K562 (cell line): ENCODE results near the gene ABCA10. TPM values are rescaled to one million over a fixed set of nuclear protein-coding genes. Genes with fewer than 3 reads are reported as not detected.
"Not testable (repeated sequence)": the region's sequence is repeated elsewhere in the genome, so short reads cannot be mapped to it uniquely, and the experiment has no call there.

Experiments used
- ATAC-seq: fragments of 200-7000 bp; cut with Tn5 transposase; 3 replicates; pipeline ENCODE4 v1.9.1; 2020; ENCODE audit warnings: moderate library complexity
- BruUV-seq: library from RNA; stranded (reverse); fragments of 400-500 nt; replicated peaks from 2 replicates; lab custom pipeline; 2021; lab: Mats Ljungman, UMichigan
- CTCF ChIA-PET: fragments of 300-600 bp; formaldehyde crosslinking; extraction: SDS; loops from one replicate; lab custom pipeline; 2021; ENCODE audit warnings: low intra/inter-chr PET ratio; lab: Yijun Ruan, JAX
- POLR2A ChIA-PET: fragments of 300-600, 350-650 bp; sonication (Branson Sonifier 250); formaldehyde crosslinking; extraction: SDS; loops from one replicate; lab custom pipeline; 2021; ENCODE audit warnings: antibody characterized with exemption, inconsistent platforms; lab: Yijun Ruan, JAX
- DNase-seq, 4 experiments: peaks; one replicate each; pipeline versions ENCODE4 v3.0.0 to v3.0.0-alpha.2; 2011 to 2018; ENCODE audit warnings: low spot score in 3 of 4, mixed read lengths in 3 of 4; ENCODE audit errors: extremely low read depth in 1 of 4
- FAIRE-seq: peaks from 2 replicates; lab custom pipeline; 2011; peaks lifted over from hg19 to GRCh38; lab: Jason Lieb, UNC
- H2AFZ ChIP-seq: 2 replicates; pipeline ENCODE4 v1.6.0; 2011; ENCODE audit warnings: low read depth, low read length, control low read depth, inconsistent platforms
- H3K27ac ChIP-seq: fragments of 200-600 bp; 3 replicates; pipeline ENCODE4 v1.8.0; 2011; ENCODE audit warnings: low read depth, mild to moderate bottlenecking, control low read depth, inconsistent platforms, low read length, moderate library complexity, mixed read lengths; ENCODE audit errors: extremely low read depth
- H3K27me3 ChIP-seq, 2 experiments: fragments of 300-600 bp in 1 of 2; 2 replicates in 1 of 2; 3 replicates in 1 of 2; pipeline versions ENCODE4 v1.6.0 to v1.8.0; 2011; ENCODE audit warnings: inconsistent platforms in 2 of 2, low read length in 2 of 2, mild to moderate bottlenecking in 1 of 2, mixed read lengths in 1 of 2, moderate library complexity in 1 of 2; ENCODE audit not compliant: control insufficient read depth in 2 of 2, insufficient read depth in 2 of 2
- H3K36me3 ChIP-seq: fragments of 300-600 bp; 3 replicates; pipeline ENCODE4 v1.8.0; 2011; ENCODE audit warnings: mild to moderate bottlenecking, low read length, inconsistent platforms; ENCODE audit not compliant: control insufficient read depth, insufficient read depth
- H3K4me1 ChIP-seq, 2 experiments: fragments of 200-600 bp in 1 of 2; replicated peaks in 1 of 2; 2 replicates in 1 of 2; 3 replicates in 1 of 2; pipeline versions ENCODE4 v1.5.1 to v1.8.0; 2011; ENCODE audit warnings: inconsistent platforms in 2 of 2, low read length in 2 of 2, mild to moderate bottlenecking in 1 of 2, mixed read lengths in 1 of 2, moderate library complexity in 1 of 2; ENCODE audit not compliant: control insufficient read depth in 2 of 2, insufficient read depth in 2 of 2
- H3K4me2 ChIP-seq: 2 replicates; pipeline ENCODE4 v1.6.1; 2011; ENCODE audit warnings: low read length, control low read depth, inconsistent platforms, mixed read lengths; ENCODE audit not compliant: insufficient read depth
- H3K4me3 ChIP-seq: fragments of 200-600 bp; sonication (generic), shearing (Covaris generic); 2 replicates; pipeline ENCODE4 v1.5.1; 2016; ENCODE audit warnings: control low read depth, inconsistent platforms
- H3K79me2 ChIP-seq: fragments of 200-600 bp; 3 replicates; pipeline ENCODE4 v1.8.0; 2011; ENCODE audit warnings: low read length, inconsistent platforms; ENCODE audit not compliant: control insufficient read depth, insufficient read depth
- H3K9ac ChIP-seq, 2 experiments: 2 replicates each; pipeline versions ENCODE4 v1.6.0 to v1.6.1; 2011; ENCODE audit warnings: low read depth in 2 of 2, low read length in 2 of 2, control low read depth in 1 of 2, inconsistent platforms in 1 of 2, mild to moderate bottlenecking in 1 of 2, mixed read lengths in 1 of 2; ENCODE audit not compliant: insufficient read depth in 1 of 2
- H3K9me1 ChIP-seq: one replicate; pipeline ENCODE4 v1.6.0; 2011; ENCODE audit warnings: inconsistent platforms, mild to moderate bottlenecking, low read length, moderate library complexity; ENCODE audit not compliant: control insufficient read depth, insufficient read depth
- H3K9me3 ChIP-seq: replicated peaks from 2 replicates; pipeline ENCODE4 v1.5.1; 2011; ENCODE audit warnings: low read depth, low read length, inconsistent platforms; ENCODE audit not compliant: control insufficient read depth, insufficient read depth
- H4K20me1 ChIP-seq: replicated peaks from 2 replicates; pipeline ENCODE4 v1.6.1; 2011; ENCODE audit warnings: low read length, inconsistent platforms, mixed read lengths; ENCODE audit not compliant: control insufficient read depth, insufficient read depth
- EHMT2 ChIP-seq: fragments of 450-650 bp; IDR thresholded peaks from 2 replicates; pipeline ENCODE4 v1.6.1; 2018; ENCODE audit warnings: antibody characterized with exemption
- NCOR1 ChIP-seq: fragments of 450-650 bp; IDR thresholded peaks from 2 replicates; pipeline ENCODE4 v1.6.1; 2016; ENCODE audit warnings: mild to moderate bottlenecking, moderate library complexity
- PHB ChIP-seq: fragments of 250-450 bp; sonication (Bioruptor Pico); IDR thresholded peaks from 2 replicates; pipeline ENCODE4 v1.5.0; 2021
- TGIF2 ChIP-seq: sonication (generic); formaldehyde crosslinking; IDR thresholded peaks from 2 replicates; pipeline ENCODE4 v1.8.1; 2022; ENCODE audit warnings: mild to moderate bottlenecking, missing genetic modification reagents, moderate library complexity
- ZNF146 ChIP-seq: IDR thresholded peaks from one replicate; pipeline ENCODE4 v1.6.1; 2018; ENCODE audit warnings: missing compliant biosample characterization; ENCODE audit not compliant: unreplicated experiment
- ZNF764 ChIP-seq: fragments of 250-450 bp; sonication (Bioruptor Pico); IDR thresholded peaks from 2 replicates; pipeline ENCODE4 v1.4.0; 2020; ENCODE audit warnings: low read depth, mild to moderate bottlenecking, moderate library complexity
- WGBS: fragments of 100-300 bp; shearing (Covaris generic); methylation state at CpG from one replicate; pipeline ENCODE4 v1.1.6; 2016; ENCODE audit warnings: low coverage, mixed read lengths; ENCODE audit not compliant: insufficient coverage; ENCODE audit errors: missing lambda C conversion rate; 5-methylcytosine and 5-hydroxymethylcytosine counted together
- in situ Hi-C: fragments of 300-500 bp; cut with MboI; formaldehyde crosslinking; loops from 4 replicates; pipeline ENCODE4 v1.15.0; 2018; ENCODE audit warnings: inconsistent platforms, mixed read lengths
- intact Hi-C: fragments of 100-400 bp; cut with micrococcal nuclease; formaldehyde crosslinking; loops from 2 replicates; pipeline ENCODE4 v1.14.2; 2022
- polyA plus RNA-seq, 8 experiments: library from polyadenylated mRNA; depleted of rRNA in 4 of 8; stranded (reverse) in 5 of 8; unstranded in 3 of 8; fragments of >200 nt; fragmentation: Nextera tagmentation in 2 of 8; fragmentation: Illumina TruSeq in 1 of 8; extraction: Ambion mirVana in 2 of 8; extraction: Trizol in 1 of 8; gene quantifications; 2 replicates each; pipeline versions ENCODE4 v1.2.1 to v1.2.3, GENCODE V29; 2011 to 2014; ENCODE audit warnings: inconsistent platforms in 1 of 8, missing spikeins in 1 of 8
- total RNA-seq, 7 experiments: library from RNA; depleted of rRNA in 6 of 7; stranded (reverse); fragments of >200 nt in 6 of 7; fragmentation: Illumina TruSeq in 2 of 7; extraction: Trizol in 2 of 7; gene quantifications; 2 replicates each; pipeline versions ENCODE4 v1.2.1 to v1.2.3, GENCODE V29; 2011 to 2021; ENCODE audit warnings: low replicate concordance in 1 of 7
- TF ChIP-seq, protein P1 (sequence below): fragments of 450-650 bp; IDR thresholded peaks from 2 replicates; pipeline ENCODE4 v1.6.1; 2016; ENCODE audit warnings: mild to moderate bottlenecking

The ABCA10 gene
- total and polyA plus RNA-seq, 9 of the 15 experiments (the other 6 are each of a cell fraction or from before 2014, with no cell fraction given): 0.04 to 0.45 (median 0.15) TPM; not detected in 1

DNA sequence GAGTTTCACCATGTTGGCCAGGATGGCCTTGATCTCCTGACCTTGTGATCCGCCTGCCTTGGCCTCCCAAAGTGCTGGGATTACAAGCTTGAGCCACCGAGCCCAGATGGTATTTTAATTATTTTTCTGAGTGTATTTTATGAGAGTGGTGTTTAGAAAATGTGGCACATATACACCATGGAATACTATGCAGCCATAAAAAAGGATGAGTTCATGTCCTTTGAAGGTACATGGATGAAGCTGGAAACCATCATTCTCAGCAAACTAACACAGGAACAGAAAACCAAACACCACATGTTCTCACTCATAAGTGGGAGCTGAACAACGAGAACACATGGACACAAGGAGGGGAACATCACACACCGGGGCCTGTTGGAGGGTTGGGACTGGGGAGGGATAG is 47.7 kb upstream of the ABCA10 start:
- in situ Hi-C loops, H3K27ac ChIP-seq, POLR2A ChIA-PET, H3K79me2 ChIP-seq, H4K20me1 ChIP-seq, H3K36me3 ChIP-seq, BruUV-seq, H3K9me1 ChIP-seq, H3K4me3 ChIP-seq, H3K27me3 ChIP-seq, DNase-seq, H3K4me2 ChIP-seq, ATAC-seq, H3K9ac ChIP-seq, FAIRE-seq, H2AFZ ChIP-seq, CTCF ChIA-PET, intact Hi-C loops, H3K4me1 ChIP-seq, H3K9me3 ChIP-seq: not testable (repeated sequence)
- 30% methylated on average over 4 of the region's 4 CpGs for WGBS
- TF ChIP-seq ZNF146 (CRISPR knock-in tag): peak; percentile 72

DNA sequence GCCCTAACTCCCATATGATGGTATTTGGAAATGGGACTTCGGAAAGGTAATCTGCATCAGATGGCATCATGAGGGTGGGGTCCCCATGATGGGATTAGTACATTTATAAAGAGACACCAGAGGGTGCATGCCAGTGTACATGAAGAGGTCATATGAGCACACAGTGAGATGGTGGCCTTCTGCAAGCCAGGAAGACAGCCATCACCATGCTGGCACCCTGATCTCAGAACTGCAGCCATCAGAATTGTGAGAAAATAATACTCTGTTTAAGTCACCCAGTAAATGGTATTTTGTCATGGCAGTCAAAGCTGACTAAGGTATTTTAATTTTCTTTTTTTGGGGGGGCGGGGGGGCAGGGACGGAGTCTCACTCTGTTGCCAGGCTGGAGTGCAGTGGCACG is 47.1 kb upstream of the ABCA10 start:
- FAIRE-seq (no peak), DNase-seq (no peak), ATAC-seq (no peak)
- H3K79me2 ChIP-seq: no peaks in the 10 kb centered on the region
- H2AFZ ChIP-seq: no peak overlapping the region
- intact Hi-C loops: no loop called here
- no peak overlapping the region for H3K4me2 ChIP-seq
- no TSS peak for BruUV-seq
- no peaks in the 10 kb centered on the region for H3K9me1 ChIP-seq
- WGBS: 18% methylated on average over 4 of the region's 4 CpGs
- CTCF ChIA-PET: no interaction called here
- H3K36me3 ChIP-seq: no peaks in the 10 kb centered on the region
- H3K9me3 ChIP-seq: no peaks in the 10 kb centered on the region
- no peak overlapping the region for H3K9ac ChIP-seq
- H3K27ac ChIP-seq: no peak overlapping the region
- POLR2A ChIA-PET: no interaction called here
- no peaks in the 10 kb centered on the region for H4K20me1 ChIP-seq
- H3K27me3 ChIP-seq: no peaks in the 10 kb centered on the region
- H3K4me3 ChIP-seq: no peak overlapping the region
- H3K4me1 ChIP-seq: no peaks in the 10 kb centered on the region
- in situ Hi-C loops: no loop called here
- TF ChIP-seq EHMT2: no peak
- TF ChIP-seq NCOR1: no peak
- TF ChIP-seq PHB: no peak
- TF ChIP-seq, protein P1, sequence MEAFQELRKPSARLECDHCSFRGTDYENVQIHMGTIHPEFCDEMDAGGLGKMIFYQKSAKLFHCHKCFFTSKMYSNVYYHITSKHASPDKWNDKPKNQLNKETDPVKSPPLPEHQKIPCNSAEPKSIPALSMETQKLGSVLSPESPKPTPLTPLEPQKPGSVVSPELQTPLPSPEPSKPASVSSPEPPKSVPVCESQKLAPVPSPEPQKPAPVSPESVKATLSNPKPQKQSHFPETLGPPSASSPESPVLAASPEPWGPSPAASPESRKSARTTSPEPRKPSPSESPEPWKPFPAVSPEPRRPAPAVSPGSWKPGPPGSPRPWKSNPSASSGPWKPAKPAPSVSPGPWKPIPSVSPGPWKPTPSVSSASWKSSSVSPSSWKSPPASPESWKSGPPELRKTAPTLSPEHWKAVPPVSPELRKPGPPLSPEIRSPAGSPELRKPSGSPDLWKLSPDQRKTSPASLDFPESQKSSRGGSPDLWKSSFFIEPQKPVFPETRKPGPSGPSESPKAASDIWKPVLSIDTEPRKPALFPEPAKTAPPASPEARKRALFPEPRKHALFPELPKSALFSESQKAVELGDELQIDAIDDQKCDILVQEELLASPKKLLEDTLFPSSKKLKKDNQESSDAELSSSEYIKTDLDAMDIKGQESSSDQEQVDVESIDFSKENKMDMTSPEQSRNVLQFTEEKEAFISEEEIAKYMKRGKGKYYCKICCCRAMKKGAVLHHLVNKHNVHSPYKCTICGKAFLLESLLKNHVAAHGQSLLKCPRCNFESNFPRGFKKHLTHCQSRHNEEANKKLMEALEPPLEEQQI: no peak
- TF ChIP-seq ZNF764 (CRISPR knock-in tag): no peak
- TF ChIP-seq TGIF2: no peak
